CD4-positive, alpha-beta T cell treated with Interleukin-4 for 4 hours (primary cell): ENCODE results near the gene SCAP.

Source experiments
- DNase-seq: peaks from one replicate; pipeline ENCODE4 v3.0.0-alpha.2; 2020

SCAP gene

GRCh38 chr3:47412842-47413520 is 62.8 kb downstream of the SCAP start:
- DNase-seq = no peak

DNA sequence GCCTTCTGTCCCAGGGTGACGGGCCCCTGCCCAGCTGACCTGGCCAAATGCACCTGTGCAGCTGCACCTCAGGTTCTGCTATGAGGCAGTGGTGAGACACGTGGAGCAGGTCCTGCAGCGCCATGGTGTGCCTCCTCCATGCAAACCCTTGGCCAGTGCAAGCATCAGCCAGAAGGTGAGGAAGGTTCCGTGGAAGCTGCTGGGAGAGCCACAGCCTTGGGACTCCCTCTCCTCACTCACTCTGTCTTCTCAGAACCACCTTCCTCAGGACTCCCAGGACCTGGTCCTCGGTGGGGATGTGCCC is 63.3 kb downstream of the SCAP start:
- DNase-seq = no peak

GRCh38 chr3:47411696-47412452 is 63.9 kb downstream of the SCAP start:
- DNase-seq = no peak

GRCh38 chr3:47410801-47411646 is 64.7 kb downstream of the SCAP start:
- no peak for DNase-seq

GRCh38 chr3:47410417-47410720 is 65.4 kb downstream of the SCAP start:
- no peak for DNase-seq

GRCh38 chr3:47409688-47410416 is 65.9 kb downstream of the SCAP start:
- DNase-seq = no peak

- DNase-seq = no peak
Measured at GRCh38 chr3:47409284-47409683, 66.5 kb downstream of the SCAP start.

DNA sequence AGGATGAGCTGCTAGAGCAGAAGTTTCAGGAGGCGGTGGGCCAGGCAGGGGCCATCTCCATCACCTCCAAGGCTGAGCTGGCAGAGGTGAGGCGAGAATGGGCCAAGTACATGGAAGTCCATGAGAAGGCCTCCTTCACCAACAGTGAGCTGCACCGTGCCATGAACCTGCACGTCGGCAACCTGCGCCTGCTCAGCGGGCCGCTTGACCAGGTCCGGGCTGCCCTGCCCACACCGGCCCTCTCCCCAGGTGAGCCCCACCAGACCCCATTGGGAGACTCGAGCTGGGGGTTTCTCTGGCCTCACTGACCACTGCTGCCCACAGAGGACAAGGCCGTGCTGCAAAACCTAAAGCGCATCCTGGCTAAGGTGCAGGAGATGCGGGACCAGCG is 66.9 kb downstream of the SCAP start:
- no peak for DNase-seq

- DNase-seq = no peak
Measured at GRCh38 chr3:47407896-47408838, 67.6 kb downstream of the SCAP start.

DNA sequence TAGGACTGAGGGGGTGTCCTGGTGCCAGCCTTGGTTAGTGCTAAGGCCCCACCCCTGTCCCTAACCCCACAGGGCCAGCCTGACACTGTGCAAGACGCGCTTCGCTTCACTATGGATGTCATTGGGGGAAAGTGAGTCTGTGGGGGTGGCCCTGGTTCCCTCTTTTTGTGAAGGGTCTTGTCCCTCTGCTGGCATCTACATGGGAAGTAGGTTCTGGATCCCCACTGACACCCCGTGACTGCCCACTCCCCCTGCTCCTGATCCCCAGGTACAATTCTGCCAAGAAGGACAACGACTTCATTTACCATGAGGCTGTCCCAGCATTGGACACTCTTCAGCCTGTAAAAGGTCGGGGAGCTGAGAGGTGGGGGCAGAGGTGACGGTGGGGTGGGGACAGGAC is 68.5 kb downstream of the SCAP start:
- no peak for DNase-seq

- DNase-seq = no peak
Measured at GRCh38 chr3:47406762-47407149, 69.0 kb downstream of the SCAP start.

- DNase-seq = no peak
Measured at GRCh38 chr3:47405820-47406761, 69.7 kb downstream of the SCAP start.

GRCh38 chr3:47404955-47405790 is 70.6 kb downstream of the SCAP start:
- DNase-seq = no peak

DNA sequence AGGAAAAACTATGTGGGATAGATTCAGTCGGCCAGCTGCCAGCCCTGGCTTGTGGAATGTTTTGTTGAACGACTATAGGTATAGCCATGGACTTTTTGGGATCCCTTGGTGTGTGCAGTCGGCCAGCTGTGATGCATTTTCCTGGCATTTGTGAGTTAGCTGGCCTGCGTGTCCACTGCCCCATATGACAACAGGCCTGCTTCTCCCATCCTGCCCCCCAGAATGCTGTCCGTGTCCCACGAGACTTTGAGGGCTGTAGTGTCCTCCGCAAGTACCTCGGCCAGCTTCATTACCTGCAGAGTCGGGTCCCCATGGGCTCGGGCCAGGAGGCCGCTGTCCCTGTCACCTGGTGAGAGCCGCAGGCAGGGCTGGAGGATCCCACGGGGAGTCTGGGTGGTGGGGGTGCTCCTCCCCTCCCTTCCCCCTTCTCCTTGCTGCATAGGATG is 71.3 kb downstream of the SCAP start:
- no peak for DNase-seq

DNA sequence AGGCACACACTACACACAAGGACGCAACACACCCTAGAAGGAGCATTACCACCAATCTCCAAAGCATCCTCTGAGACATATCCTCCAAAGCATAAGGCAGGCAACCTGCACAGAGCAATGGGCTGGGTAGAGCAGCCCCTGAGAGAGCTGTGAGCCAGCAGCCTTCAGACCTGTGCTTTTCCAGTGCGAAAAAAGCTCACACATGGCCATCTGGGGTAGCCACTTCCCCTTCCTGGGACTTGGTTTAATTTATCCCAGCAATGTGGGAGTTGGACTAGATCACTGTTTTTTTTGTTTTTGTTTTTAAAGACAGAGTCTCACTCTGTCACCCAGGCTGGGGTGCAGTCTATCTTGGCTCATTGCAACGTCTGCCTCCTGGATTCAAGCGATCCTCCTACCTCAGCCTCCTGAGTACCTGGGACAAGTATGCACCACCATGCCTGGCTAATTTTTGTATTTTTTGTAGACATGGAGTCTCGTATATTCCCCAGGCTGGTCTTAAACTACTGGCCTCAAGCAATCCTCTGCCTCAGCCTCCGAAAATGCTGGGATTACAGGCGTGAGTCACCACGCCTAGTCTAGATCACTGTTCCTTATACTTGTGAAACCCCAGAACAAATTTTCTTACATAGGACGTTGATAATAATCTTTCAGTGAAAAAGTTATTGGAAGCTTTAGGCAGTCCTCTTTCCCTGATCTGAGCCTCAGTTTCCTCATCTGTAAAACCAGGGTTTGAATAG is 76.0 kb downstream of the SCAP start:
- DNase-seq = no peak

- no peak for DNase-seq
Measured at GRCh38 chr3:47399016-47399415, 76.7 kb downstream of the SCAP start.

DNA sequence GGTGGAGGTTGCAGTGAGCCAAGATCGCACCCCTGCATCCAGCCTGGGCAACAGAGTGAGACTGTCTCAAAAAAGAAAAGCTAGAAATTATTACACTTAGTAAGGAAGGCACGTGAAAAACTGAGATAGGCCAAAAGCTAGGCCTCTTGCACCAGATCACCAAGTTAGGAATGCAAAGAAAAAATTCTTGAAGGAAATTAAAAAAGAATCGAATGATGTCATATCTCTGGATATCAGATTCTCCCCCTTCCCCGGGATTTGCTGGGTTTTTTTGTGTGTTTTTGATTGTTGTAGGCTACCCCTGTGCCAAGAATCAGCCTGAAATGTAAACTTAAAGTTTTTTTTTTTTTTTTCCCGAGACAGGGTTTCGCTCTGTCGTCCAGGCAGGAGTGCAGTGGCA is 77.5 kb downstream of the SCAP start:
- DNase-seq = no peak

DNA sequence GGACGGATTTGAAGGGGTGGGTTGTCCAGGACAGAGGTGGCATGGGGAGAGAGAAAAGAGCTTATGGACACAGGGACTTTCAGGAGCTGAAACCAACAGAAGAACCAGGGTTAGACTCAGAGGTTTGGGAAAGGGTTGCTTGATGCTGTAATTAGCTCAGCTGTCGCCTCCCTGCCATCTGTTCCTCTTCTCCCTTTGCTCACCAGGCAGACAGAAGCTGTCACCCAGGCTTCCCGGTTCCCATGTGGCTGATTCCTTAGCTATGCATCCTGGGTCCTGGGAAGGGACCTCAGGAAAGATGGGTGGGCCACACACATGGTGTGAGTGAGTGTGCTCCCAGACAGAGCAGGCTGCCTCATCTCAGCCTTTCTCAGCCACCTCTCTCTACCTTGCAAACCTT is 80.9 kb downstream of the SCAP start:
- DNase-seq = no peak

GRCh38 chr3:47394140-47394870 is 81.4 kb downstream of the SCAP start:
- no peak for DNase-seq
